Ascending aorta (tissue), 2 donors: ENCODE results near the gene DDIT4. TPM values are rescaled to one million over a fixed set of nuclear protein-coding genes. Genes with fewer than 3 reads are reported as not detected.
"Not testable (repeated sequence)": the region's sequence is repeated elsewhere in the genome, so short reads cannot be mapped to it uniquely, and the experiment has no call there.

Source experiments
- DNase-seq, 2 donors: peaks; one replicate each; pipeline ENCODE4 v3.0.0-alpha.2; 2019; ENCODE audit warnings: low spot score in 2 of 2
- H3K27ac ChIP-seq, 2 donors: fragments of 200-600 bp; sonication (generic); one replicate each; pipeline ENCODE4 v1.5.1; 2016 to 2017; ENCODE audit warnings: mild to moderate bottlenecking in 1 of 2
- H3K27me3 ChIP-seq: fragments of 200-600 bp; sonication (generic); one replicate; pipeline ENCODE4 v1.5.1; 2017
- H3K36me3 ChIP-seq, 2 donors: fragments of 200-600 bp; sonication (generic); one replicate each; pipeline ENCODE4 v1.5.1; 2016
- H3K4me1 ChIP-seq, 2 donors: fragments of 200-600 bp; sonication (generic); one replicate each; pipeline ENCODE4 v1.5.1; 2016 to 2017; ENCODE audit warnings: mild to moderate bottlenecking in 1 of 2
- H3K4me3 ChIP-seq, 2 donors: fragments of 200-600 bp; sonication (generic); one replicate each; pipeline ENCODE4 v1.5.1; 2016 to 2017; ENCODE audit warnings: mild to moderate bottlenecking in 1 of 2
- H3K9me3 ChIP-seq, 2 donors: fragments of 200-600 bp; sonication (generic); one replicate each; pipeline ENCODE4 v1.5.1; 2016
- CTCF ChIP-seq, 3 experiments: fragments of 200-600 bp in 2 of 3; fragments of 450-650 bp in 1 of 3; sonication (generic) in 2 of 3; IDR thresholded peaks; one replicate each; pipeline ENCODE4 v1.5.1; 2016 to 2019; ENCODE audit warnings: antibody characterized with exemption in 3 of 3, mild to moderate bottlenecking in 1 of 3, moderate library complexity in 1 of 3
- intact Hi-C: fragments of 100-400 bp; cut with DNase I; formaldehyde crosslinking; loops from one replicate; pipeline ENCODE4 v1.15.1; 2023
- total RNA-seq: library from RNA; depleted of rRNA; stranded (reverse); fragments of >200 nt; gene quantifications from one replicate; pipeline ENCODE4 v1.1.0, GENCODE V29; 2016

The DDIT4 gene
- total RNA-seq, 1 donor from 2014 or later = 394 TPM

DNA sequence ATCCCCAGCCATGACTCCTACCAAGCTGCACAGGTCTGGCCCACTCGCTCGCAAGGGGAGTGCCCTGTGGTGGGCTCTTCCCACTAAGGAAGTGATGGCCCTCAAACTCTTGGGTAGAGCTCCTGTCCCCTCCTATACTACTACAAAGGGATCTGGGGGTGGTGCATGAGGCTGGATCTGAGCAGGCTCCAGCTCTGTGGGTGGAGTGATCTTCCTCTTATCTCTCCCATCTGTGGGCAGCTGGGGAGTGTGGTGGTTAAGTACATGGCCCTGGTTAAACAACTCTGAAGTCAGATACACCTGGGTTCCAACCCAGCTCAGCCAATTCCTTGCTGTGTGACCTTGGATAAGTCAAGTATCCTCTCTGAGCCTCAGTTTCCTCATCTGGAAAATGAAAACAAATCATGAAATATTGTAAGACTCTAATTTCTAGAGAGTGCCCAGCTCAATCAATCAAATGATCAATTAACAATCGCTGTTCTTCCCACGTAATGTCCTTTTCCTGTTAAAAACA lies 17.4 kb downstream of the DDIT4 start:
- Histone ChIP-seq H3K27me3 (no peaks in the 10 kb centered on the region), H3K4me1 (peaks cover 0 to 2% of the 10 kb centered on the region in 2 donors), H3K36me3 (no peaks in the 10 kb centered on the region), H3K4me3 (no peak overlapping the region), H3K9me3 (no peaks in the 10 kb centered on the region), H3K27ac (no peak overlapping the region)
- intact Hi-C loops = no loop called here
- no peak for DNase-seq
- no peak for TF ChIP-seq CTCF (IDR thresholded peaks at IDR 0.05)

GRCh38 chr10:72292223-72292691 lies 18.5 kb downstream of the DDIT4 start:
- H3K36me3 ChIP-seq = no peaks in the 10 kb centered on the region
- no peak for DNase-seq
- H3K9me3 ChIP-seq = no peaks in the 10 kb centered on the region
- TF ChIP-seq CTCF (IDR thresholded peaks at IDR 0.05) = no peak
- peaks cover 0 to 8% of the 10 kb centered on the region in 2 donors for H3K4me1 ChIP-seq
- no peak overlapping the region for H3K4me3 ChIP-seq
- no peaks in the 10 kb centered on the region for H3K27me3 ChIP-seq
- no peak overlapping the region for H3K27ac ChIP-seq
- intact Hi-C loops = no loop called here

GRCh38 chr10:72295330-72295910 lies 21.7 kb downstream of the DDIT4 start:
- H3K27me3 ChIP-seq = no peaks in the 10 kb centered on the region
- H3K4me3 ChIP-seq = no peak overlapping the region
- intact Hi-C loops = no loop called here
- no peaks in the 10 kb centered on the region for H3K9me3 ChIP-seq
- peaks cover 0 to 12% of the 10 kb centered on the region in 2 donors for H3K4me1 ChIP-seq
- no peaks in the 10 kb centered on the region for H3K36me3 ChIP-seq
- no peak for TF ChIP-seq CTCF (IDR thresholded peaks at IDR 0.05)
- H3K27ac ChIP-seq = no peak overlapping the region
- DNase-seq = no peak

GRCh38 chr10:72296829-72297280 lies 23.1 kb downstream of the DDIT4 start:
- H3K9me3 ChIP-seq, DNase-seq, H3K36me3 ChIP-seq, H3K27me3 ChIP-seq: not testable (repeated sequence)
- Histone ChIP-seq H3K4me3 (peak overlapping the region; percentile 65 to 77), H3K27ac (peak overlapping the region; percentile 89 to 92), H3K4me1 (peaks cover 0 to 12% of the 10 kb centered on the region in 2 donors)
- intact Hi-C loops = loop anchor here (1.0 kb wide), 2 partner anchors 24 to 81 kb away; partner anchors contain the start of genes ANAPC16, ASCC1 and DDIT4

DNA sequence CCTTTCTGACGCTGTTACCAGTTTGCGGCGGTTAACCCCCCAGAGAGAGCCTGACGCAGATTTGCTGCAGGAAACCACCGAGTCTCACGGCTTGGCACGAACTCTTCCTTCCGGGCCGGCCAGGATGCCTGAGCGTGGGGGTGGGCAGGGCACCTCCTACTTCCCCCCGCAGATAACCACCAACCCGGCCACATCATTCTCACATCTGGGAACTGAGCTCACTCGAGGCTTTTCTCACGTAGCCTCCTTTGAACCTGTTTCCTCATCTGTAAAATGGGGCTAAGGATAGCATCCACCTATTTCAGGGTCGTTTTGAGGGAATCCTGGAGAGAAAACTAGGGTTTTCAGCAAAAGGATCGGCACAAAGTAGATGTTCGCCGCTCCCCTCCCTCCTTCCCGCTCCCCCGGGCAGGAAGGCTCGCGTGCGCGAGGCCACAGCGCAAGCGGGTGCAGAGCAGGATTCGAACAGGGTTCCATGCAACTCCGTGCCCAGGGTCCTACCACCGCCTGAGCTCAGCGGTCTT lies 23.6 kb downstream of the DDIT4 start:
- H3K4me1 ChIP-seq = peaks cover 0 to 12% of the 10 kb centered on the region in 2 donors
- no peaks in the 10 kb centered on the region for H3K36me3 ChIP-seq
- peak; percentile 85 to 96 for DNase-seq
- H3K27me3 ChIP-seq = no peaks in the 10 kb centered on the region
- no peak for TF ChIP-seq CTCF (IDR thresholded peaks at IDR 0.05)
- no peaks in the 10 kb centered on the region for H3K9me3 ChIP-seq
- peak overlapping the region; percentile 89 to 92 for H3K27ac ChIP-seq
- H3K4me3 ChIP-seq = peak overlapping the region; percentile 65 to 77
- intact Hi-C loops = loop anchor here (1.0 kb wide), 2 partner anchors 24 to 81 kb away; partner anchors contain the start of genes ANAPC16, ASCC1 and DDIT4
